Smooth muscle cell (in vitro differentiated cells): ENCODE data around the gene OR2F2. TPM values are rescaled to one million over a fixed set of nuclear protein-coding genes. Genes with fewer than 3 reads are reported as not detected.
A peak's percentile ranks its signal among the peaks of the same experiment; 100 is the strongest.

Source experiments
- DNase-seq: peaks from one replicate; lab custom pipeline; 2025; ENCODE audit not compliant: unreplicated experiment; lab: John Stamatoyannopoulos, UW
- H2AFZ ChIP-seq: fragments of 200-600 bp; sonication (generic); 2 replicates; pipeline ENCODE4 v1.6.0; 2016; ENCODE audit warnings: antibody characterized with exemption, low read depth, mild to moderate bottlenecking
- H3F3A ChIP-seq: fragments of 200-600 bp; sonication (generic); 2 replicates; pipeline ENCODE4 v1.6.0; 2017; ENCODE audit warnings: antibody characterized with exemption, low read depth
- H3K27ac ChIP-seq: fragments of 200-600 bp; sonication (generic); 2 replicates; pipeline ENCODE4 v1.5.1; 2016; ENCODE audit warnings: low read depth, mild to moderate bottlenecking
- H3K27me3 ChIP-seq: fragments of 200-600 bp; sonication (generic); 2 replicates; pipeline ENCODE4 v1.6.1; 2016; ENCODE audit warnings: low read depth, mild to moderate bottlenecking
- H3K36me3 ChIP-seq: fragments of 200-600 bp; sonication (generic); 2 replicates; pipeline ENCODE4 v1.5.1; 2016; ENCODE audit warnings: low read depth
- H3K4me1 ChIP-seq: fragments of 200-600 bp; sonication (generic); 2 replicates; pipeline ENCODE4 v1.5.1; 2016; ENCODE audit warnings: low read depth
- H3K4me2 ChIP-seq: fragments of 200-600 bp; sonication (generic); 2 replicates; pipeline ENCODE4 v1.6.0; 2016; ENCODE audit warnings: mild to moderate bottlenecking
- H3K4me3 ChIP-seq: fragments of 200-600 bp; sonication (generic); 2 replicates; pipeline ENCODE4 v1.5.1; 2016; ENCODE audit warnings: mild to moderate bottlenecking
- H3K79me2 ChIP-seq: fragments of 200-600 bp; sonication (generic); 2 replicates; pipeline ENCODE4 v1.6.0; 2016; ENCODE audit warnings: low read depth, mild to moderate bottlenecking
- H3K9ac ChIP-seq: fragments of 200-600 bp; sonication (generic); 2 replicates; pipeline ENCODE4 v1.6.0; 2016; ENCODE audit warnings: low read depth
- H3K9me3 ChIP-seq: fragments of 200-600 bp; sonication (generic); replicated peaks from 2 replicates; pipeline ENCODE4 v1.5.1; 2016; ENCODE audit warnings: low read depth
- H4K20me1 ChIP-seq: fragments of 200-600 bp; sonication (generic); 2 replicates; pipeline ENCODE4 v1.6.0; 2016; ENCODE audit warnings: low read depth
- WGBS: methylation state at CpG from one replicate; pipeline ENCODE4 v1.1.7; 2016; ENCODE audit warnings: low lambda C conversion rate; 5-methylcytosine and 5-hydroxymethylcytosine counted together
- polyA plus RNA-seq: library from polyadenylated mRNA; unstranded; fragments of >200 nt; fragmentation: Nextera tagmentation; extraction: Ambion mirVana; gene quantifications from 2 replicates; pipeline ENCODE4 v1.2.1, GENCODE V29; 2016
- total RNA-seq: library from RNA; depleted of rRNA; stranded (reverse); fragments of >200 nt; gene quantifications from 2 replicates; pipeline ENCODE4 v1.2.3, GENCODE V29; 2014
- TF ChIP-seq, protein P1 (sequence below): fragments of 200-600 bp; sonication (generic); IDR thresholded peaks from 2 replicates; pipeline ENCODE4 v1.5.1; 2017; ENCODE audit warnings: borderline replicate concordance, mild to moderate bottlenecking, antibody characterized with exemption; ENCODE audit not compliant: insufficient read depth, poor library complexity, severe bottlenecking

The OR2F2 gene, protein sequence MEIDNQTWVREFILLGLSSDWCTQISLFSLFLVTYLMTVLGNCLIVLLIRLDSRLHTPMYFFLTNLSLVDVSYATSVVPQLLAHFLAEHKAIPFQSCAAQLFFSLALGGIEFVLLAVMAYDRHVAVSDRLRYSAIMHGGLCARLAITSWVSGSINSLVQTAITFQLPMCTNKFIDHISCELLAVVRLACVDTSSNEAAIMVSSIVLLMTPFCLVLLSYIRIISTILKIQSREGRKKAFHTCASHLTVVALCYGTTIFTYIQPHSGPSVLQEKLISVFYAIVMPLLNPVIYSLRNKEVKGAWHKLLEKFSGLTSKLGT
- total RNA-seq = not detected in 2 replicates
- not detected in 2 replicates for polyA plus RNA-seq

DNA sequence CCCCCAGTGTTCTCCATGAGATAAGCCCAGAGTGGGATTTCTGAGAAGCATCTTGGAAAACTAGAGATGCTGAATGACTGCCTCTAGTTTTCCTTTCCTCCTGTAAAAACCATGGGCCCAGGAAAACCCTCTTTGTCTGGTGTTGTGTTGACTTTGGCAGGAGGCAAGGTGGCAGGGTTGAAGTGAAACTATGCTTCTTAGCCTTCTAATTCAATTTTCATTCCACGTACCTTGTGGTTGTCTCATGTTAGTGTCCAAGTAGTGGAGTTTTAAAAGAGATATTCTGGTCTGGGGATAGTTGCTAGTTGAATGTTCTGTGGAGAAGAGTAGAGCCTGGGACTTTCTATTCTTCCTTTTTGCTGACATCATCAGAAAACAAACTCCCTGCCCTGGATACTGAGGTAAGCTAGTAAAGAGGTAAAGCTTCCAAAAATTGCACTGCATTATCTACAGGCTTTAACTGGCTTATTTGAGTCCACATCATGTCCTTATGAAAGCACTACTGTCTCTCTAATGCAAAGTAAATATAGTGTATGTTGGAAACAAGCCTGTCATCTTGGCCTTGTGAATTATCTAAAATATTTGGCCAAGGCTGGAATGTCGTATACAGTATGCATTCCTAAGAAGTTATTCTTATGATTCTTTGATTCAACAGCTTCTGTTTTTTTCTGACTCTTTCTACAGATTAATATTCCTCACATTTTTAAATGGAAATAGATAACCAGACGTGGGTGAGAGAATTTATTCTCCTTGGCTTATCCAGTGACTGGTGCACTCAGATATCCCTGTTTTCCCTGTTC, at the start of gene OR2F2:
OR2F2 (plus strand) TSS at position 708 of the 800 bp plus-strand sequence; CDS start at position 708, 0 bp downstream.
- Histone ChIP-seq H3K27ac (peak within 1 kb of the TSS; percentile 98), H3K27me3 (no peaks in the 10 kb centered on the region), H3K9me3 (no peaks in the 10 kb centered on the region), H2AFZ (no peak within 1 kb of the TSS), H3F3A (peaks cover 6% of the 10 kb centered on the region), H3K36me3 (no peaks in the 10 kb centered on the region), H3K4me2 (peak within 1 kb of the TSS; percentile 70), H3K79me2 (no peaks in the 10 kb centered on the region), H3K9ac (peak within 1 kb of the TSS; percentile 79), H3K4me1 (peaks cover 4% of the 10 kb centered on the region), H4K20me1 (no peaks in the 10 kb centered on the region), H3K4me3 (no peak within 1 kb of the TSS)
- 41% methylated on average over 3 of the region's 3 CpGs for WGBS
- DNase-seq = no peak
- TF ChIP-seq, protein P1, sequence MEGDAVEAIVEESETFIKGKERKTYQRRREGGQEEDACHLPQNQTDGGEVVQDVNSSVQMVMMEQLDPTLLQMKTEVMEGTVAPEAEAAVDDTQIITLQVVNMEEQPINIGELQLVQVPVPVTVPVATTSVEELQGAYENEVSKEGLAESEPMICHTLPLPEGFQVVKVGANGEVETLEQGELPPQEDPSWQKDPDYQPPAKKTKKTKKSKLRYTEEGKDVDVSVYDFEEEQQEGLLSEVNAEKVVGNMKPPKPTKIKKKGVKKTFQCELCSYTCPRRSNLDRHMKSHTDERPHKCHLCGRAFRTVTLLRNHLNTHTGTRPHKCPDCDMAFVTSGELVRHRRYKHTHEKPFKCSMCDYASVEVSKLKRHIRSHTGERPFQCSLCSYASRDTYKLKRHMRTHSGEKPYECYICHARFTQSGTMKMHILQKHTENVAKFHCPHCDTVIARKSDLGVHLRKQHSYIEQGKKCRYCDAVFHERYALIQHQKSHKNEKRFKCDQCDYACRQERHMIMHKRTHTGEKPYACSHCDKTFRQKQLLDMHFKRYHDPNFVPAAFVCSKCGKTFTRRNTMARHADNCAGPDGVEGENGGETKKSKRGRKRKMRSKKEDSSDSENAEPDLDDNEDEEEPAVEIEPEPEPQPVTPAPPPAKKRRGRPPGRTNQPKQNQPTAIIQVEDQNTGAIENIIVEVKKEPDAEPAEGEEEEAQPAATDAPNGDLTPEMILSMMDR = no peak

DNA sequence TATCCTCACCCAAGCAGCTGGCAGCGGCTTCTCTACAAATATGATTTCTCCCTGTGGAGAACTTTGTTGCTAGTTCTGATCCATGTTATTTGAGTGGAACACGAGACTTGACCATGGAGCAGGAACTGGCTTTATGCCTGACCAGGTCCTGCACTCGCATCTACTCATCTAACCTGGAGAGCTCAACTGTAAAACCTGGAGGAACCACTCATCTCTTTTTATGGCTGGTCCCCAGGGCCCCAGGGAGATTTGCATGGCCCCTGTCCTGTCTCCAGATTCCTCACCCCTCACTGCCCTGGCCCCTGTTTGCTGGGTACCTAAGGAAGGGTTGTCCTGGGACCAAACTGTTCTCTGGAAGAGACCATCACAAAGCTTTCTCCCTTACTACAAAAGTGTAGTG, 49.1 kb upstream of the OR2F2 start:
- H3K36me3 ChIP-seq = no peaks in the 10 kb centered on the region
- WGBS = 81% methylated on average over 3 of the region's 3 CpGs
- peak overlapping the region; percentile 94 for H3K4me2 ChIP-seq
- H3K79me2 ChIP-seq = peaks cover 82% of the 10 kb centered on the region
- peaks cover 20% of the 10 kb centered on the region for H3F3A ChIP-seq
- H3K27me3 ChIP-seq = no peaks in the 10 kb centered on the region
- peaks cover 14% of the 10 kb centered on the region for H4K20me1 ChIP-seq
- H3K27ac ChIP-seq = peak overlapping the region; percentile 85
- H3K9me3 ChIP-seq = no peaks in the 10 kb centered on the region
- no peak overlapping the region for H2AFZ ChIP-seq
- H3K4me3 ChIP-seq = peak overlapping the region; percentile 89
- no peak for DNase-seq
- TF ChIP-seq, protein P1 = no peak
- no peak overlapping the region for H3K9ac ChIP-seq
- H3K4me1 ChIP-seq = peaks cover 32% of the 10 kb centered on the region

DNA sequence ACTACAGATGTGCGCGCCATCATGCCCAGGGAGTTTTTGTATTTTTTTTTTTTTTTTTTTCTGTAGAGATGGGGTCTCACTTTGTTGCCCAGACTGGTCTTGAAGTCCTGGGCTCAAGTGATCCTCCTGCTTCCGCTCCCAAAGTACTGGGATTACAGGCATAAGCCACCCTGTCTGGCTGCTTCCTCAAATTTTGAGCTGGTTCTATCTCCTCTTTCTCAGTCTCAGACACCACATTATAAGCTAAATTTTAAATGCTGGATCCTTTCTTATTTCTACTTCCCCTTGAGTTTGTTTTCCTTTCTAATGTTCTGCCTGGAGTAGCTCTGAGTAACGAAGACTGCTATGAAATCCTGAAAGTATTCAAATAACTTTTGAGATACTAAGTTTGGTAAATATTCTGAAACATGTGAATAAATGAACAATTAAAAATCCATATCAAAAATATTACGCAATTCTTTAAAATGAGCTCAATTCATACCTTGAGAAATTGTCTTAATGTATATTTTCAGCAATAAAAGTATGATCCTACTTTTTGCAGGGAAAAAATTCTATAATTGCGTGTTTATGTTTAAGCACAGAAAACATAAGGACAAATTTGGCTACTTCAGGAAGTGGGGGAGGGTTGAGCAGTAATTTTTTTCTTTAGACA, 48.1 kb upstream of the OR2F2 start:
- Histone ChIP-seq H3K4me1 (peaks cover 26% of the 10 kb centered on the region), H3K9me3 (no peaks in the 10 kb centered on the region), H3K4me2 (peak overlapping the region; percentile 94), H3K4me3 (no peak overlapping the region), H2AFZ (no peak overlapping the region), H3K79me2 (peaks cover 82% of the 10 kb centered on the region), H4K20me1 (peaks cover 4% of the 10 kb centered on the region), H3K9ac (peak overlapping the region; percentile 9), H3K27me3 (no peaks in the 10 kb centered on the region), H3F3A (peaks cover 20% of the 10 kb centered on the region), H3K36me3 (no peaks in the 10 kb centered on the region), H3K27ac (peak overlapping the region; percentile 85)
- no peak for DNase-seq
- TF ChIP-seq, protein P1 = no peak
- 58% methylated on average over 6 of the region's 6 CpGs for WGBS
